ENCODE data around the gene MT3.

Gene MT3

DNA sequence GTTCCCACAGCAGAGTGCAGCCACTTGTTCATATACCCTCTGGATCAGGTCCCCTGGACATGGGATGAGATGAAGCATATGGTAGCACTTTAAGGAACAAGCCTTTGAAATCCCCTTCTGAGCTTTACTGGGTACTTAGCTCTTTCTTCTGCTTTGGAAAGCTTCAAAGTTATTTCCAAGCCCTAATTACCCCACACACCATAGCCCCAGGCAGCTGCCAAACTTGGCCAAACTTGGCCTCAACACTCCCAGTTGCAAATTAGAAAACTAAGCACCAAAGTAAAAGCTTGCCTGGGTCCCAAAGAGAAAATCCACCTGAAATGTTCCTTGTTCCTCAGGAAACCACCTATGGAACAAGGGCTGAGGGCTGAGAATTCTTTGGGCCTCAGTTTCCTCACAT is 40.2 kb upstream of the MT3 start:
- TF ChIP-seq, protein P1, sequence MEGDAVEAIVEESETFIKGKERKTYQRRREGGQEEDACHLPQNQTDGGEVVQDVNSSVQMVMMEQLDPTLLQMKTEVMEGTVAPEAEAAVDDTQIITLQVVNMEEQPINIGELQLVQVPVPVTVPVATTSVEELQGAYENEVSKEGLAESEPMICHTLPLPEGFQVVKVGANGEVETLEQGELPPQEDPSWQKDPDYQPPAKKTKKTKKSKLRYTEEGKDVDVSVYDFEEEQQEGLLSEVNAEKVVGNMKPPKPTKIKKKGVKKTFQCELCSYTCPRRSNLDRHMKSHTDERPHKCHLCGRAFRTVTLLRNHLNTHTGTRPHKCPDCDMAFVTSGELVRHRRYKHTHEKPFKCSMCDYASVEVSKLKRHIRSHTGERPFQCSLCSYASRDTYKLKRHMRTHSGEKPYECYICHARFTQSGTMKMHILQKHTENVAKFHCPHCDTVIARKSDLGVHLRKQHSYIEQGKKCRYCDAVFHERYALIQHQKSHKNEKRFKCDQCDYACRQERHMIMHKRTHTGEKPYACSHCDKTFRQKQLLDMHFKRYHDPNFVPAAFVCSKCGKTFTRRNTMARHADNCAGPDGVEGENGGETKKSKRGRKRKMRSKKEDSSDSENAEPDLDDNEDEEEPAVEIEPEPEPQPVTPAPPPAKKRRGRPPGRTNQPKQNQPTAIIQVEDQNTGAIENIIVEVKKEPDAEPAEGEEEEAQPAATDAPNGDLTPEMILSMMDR (IDR thresholded peaks at IDR 0.05; ENCODE audit: insufficient read depth, low read length, poor library complexity, severe bottlenecking) = no peak
- Histone ChIP-seq H3K27me3 (replicated peaks; ENCODE audit: control insufficient read depth, insufficient read depth, low read length) (no peaks in the 10 kb centered on the region; the same call in 1 of the 2 replicates), H3K36me3 (ENCODE audit: control insufficient read depth, insufficient read depth, low read length) (no peaks in the 10 kb centered on the region), H3K4me3 (replicated peaks; ENCODE audit: low read depth, low read length) (no peak overlapping the region)
- no peak for DNase-seq (ENCODE audit: extremely low read depth, insufficient read length)

DNA sequence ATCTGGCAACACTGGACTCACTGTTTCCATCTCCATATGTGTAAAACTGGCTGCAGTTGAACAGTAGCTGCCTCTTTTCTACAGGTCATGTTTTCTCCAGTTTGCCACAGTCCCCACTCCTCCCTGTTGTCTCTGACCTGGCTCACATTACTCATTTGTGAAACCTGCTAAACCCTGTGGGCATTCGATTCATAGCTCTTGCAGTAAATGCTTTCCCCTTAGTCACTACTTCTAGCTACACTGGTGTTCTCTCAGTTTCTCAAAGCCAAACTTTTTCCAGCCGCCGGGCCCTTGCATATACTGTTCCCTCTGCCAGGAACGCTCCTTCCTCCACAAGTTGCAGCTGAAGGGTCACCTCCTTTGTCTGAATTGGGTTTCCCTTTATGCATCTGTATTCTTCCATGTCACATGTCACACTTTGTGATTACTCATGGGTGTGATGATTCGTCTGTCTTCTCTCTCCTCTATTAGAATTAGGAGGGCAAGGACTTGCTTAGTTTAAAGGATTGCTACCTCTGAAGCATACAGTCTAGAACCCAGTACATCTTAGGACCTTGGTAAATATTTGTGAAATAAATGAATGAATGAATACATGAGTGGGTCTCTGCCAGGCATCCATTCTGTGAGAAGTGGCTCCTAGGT is 39.5 kb upstream of the MT3 start:
- Histone ChIP-seq H3K27me3 (replicated peaks; ENCODE audit: control insufficient read depth, insufficient read depth, low read length) (no peaks in the 10 kb centered on the region; the same call in 1 of the 2 replicates), H3K4me3 (replicated peaks; ENCODE audit: low read depth, low read length) (no peak overlapping the region), H3K36me3 (ENCODE audit: control insufficient read depth, insufficient read depth, low read length) (no peaks in the 10 kb centered on the region)
- TF ChIP-seq, protein P1 (IDR thresholded peaks at IDR 0.05; ENCODE audit: insufficient read depth, low read length, poor library complexity, severe bottlenecking) = no peak
- no peak for DNase-seq (ENCODE audit: extremely low read depth, insufficient read length)

DNA sequence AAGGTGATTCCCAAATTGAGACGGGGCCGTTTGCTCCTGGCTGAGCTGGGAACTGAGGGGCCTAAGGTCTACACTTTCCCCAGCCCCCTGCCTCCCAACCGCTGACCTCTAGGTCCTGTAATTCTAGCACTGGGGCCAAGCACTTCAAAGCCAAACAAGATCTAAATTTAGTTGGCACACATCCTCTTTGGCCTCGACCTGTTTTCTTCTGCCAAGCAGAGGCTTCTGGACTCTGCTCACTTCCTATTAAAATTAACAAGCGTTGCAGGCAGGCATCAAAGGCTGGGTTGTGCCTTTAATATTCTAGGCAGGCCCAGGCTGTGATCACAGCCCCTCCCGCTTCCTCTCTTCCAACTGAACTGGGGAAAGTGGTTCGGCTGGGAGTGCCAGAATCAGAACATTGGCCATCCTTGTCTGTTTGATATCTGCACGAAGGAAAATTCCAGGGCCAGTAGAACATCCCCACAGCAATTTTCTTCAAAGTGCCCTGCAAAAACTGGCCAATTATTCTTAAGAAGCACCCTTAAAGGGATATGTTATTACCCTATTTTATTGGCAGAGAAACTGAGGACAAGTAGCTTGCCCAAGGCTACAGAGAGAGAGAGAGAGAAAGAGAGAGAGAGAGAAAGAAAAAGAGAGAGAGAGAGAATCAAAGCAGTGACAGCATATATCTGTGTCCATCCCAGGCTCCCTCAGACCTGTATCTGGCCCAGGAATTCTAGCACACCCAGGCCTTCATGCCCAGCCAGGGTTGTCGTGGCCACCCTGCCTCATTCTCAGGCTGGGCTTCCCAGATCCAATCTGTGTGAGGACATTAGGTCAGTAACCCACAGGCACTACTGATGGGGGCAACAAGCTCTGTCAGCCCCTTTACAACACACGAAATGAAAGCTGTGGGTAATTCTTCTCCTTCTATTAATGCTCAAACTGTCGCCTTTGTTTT is 37.3 kb upstream of the MT3 start:
- DNase-seq (ENCODE audit: extremely low read depth, insufficient read length) = no peak
- no peaks in the 10 kb centered on the region for H3K36me3 ChIP-seq (ENCODE audit: control insufficient read depth, insufficient read depth, low read length)
- H3K4me3 ChIP-seq (replicated peaks; ENCODE audit: low read depth, low read length) = no peak overlapping the region
- no peaks in the 10 kb centered on the region; the same call in 1 of the 2 replicates for H3K27me3 ChIP-seq (replicated peaks; ENCODE audit: control insufficient read depth, insufficient read depth, low read length)
- TF ChIP-seq, protein P1 (IDR thresholded peaks at IDR 0.05; ENCODE audit: insufficient read depth, low read length, poor library complexity, severe bottlenecking) = no peak

DNA sequence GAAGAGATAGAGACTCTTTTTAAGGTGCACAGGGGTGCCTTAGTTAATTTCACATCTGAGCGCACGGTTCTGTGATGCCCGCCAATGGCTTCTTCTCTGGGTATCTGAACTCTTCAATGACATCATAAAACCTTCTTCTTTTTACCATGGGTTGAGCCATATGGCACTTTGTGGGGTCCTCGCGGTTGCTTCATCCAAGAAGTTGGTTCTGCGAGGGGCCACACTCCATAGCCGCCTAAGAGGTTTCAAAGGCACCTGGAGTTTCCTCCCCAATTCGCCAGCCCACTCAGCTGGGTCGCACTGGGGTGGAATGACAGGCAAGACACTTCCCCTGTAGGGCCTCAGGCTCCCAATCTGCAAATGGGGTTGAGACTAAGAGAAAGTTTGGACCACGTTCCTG is 34.9 kb upstream of the MT3 start:
- TF ChIP-seq, protein P1 (IDR thresholded peaks at IDR 0.05; ENCODE audit: insufficient read depth, low read length, poor library complexity, severe bottlenecking) = no peak
- Histone ChIP-seq H3K36me3 (ENCODE audit: control insufficient read depth, insufficient read depth, low read length) (no peaks in the 10 kb centered on the region), H3K27me3 (replicated peaks; ENCODE audit: control insufficient read depth, insufficient read depth, low read length) (no peaks in the 10 kb centered on the region; the same call in 1 of the 2 replicates), H3K4me3 (replicated peaks; ENCODE audit: low read depth, low read length) (no peak overlapping the region)
- DNase-seq (ENCODE audit: extremely low read depth, insufficient read length) = no peak

DNA sequence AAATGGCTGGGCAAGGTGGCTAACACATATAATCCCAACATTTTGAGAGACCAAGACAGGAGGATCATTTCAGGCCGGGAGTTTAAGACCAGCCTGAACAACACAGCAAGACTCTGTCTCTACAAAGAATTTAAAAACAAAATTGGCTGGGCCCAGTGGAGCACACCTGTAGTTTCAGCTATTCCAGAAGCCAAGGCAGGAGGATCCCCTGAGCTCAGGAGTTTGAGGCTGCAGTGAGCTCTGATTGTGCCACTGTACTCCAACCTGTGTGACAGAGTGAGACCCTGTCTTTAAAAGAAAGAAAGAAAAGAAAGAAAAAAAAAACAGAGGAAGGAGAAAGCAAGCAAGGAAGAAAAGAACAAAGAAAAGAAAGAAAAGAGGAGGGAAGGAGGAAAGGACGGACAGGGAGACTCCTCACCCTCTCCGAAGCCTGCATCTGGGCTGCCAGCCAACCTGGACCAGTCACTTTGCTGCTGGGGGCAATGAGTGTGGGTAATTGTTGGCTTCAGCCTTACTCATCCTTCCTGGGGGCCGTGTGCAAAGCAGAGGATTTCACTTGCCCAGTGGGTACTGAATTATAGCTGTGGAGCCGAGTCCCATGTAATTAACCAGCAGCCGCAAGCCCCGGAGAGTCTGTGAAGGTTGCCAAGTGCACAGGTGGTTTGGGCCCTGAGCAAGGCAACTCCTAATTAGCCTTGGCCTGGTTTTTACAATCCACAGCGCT is 31.1 kb upstream of the MT3 start:
- TF ChIP-seq, protein P1 (IDR thresholded peaks at IDR 0.05; ENCODE audit: insufficient read depth, low read length, poor library complexity, severe bottlenecking) = no peak
- DNase-seq (ENCODE audit: extremely low read depth, insufficient read length) = no peak
- Histone ChIP-seq H3K27me3 (replicated peaks; ENCODE audit: control insufficient read depth, insufficient read depth, low read length) (no peaks in the 10 kb centered on the region; the same call in none of the 2 replicates), H3K36me3 (ENCODE audit: control insufficient read depth, insufficient read depth, low read length) (no peaks in the 10 kb centered on the region), H3K4me3 (replicated peaks; ENCODE audit: low read depth, low read length) (no peak overlapping the region)

Data from GM06990 (cell line).